Measurements from ENCODE around the gene C10orf120.

- no peak for TF ChIP-seq CTCF (IDR thresholded peaks at IDR 0.05)
- no peak for TF ChIP-seq EP300 (IDR thresholded peaks at IDR 0.05; ENCODE audit: low read depth)
- no peak for TF ChIP-seq POLR2A (IDR thresholded peaks at IDR 0.05)
- no peak for TF ChIP-seq POLR2AphosphoS5 (IDR thresholded peaks at IDR 0.05)
Measured at GRCh38 chr10:122744257-122744656, 44.6 kb upstream of the C10orf120 start.
